Fibroblast of lung (primary cell): Measurements from ENCODE around the gene GNA12. TPM values are rescaled to one million over a fixed set of nuclear protein-coding genes. Genes with fewer than 3 reads are reported as not detected.

ENCODE experiments used
- DNase-seq, 2 donors: peaks; one replicate each; pipeline versions ENCODE4 v3.0.0 to v3.0.0-alpha.2; 2010; ENCODE audit warnings: low read depth in 2 of 2
- H2AFZ ChIP-seq: 2 replicates; pipeline ENCODE4 v1.5.1; 2012; ENCODE audit warnings: low read length, control low read depth, inconsistent platforms
- H3K27ac ChIP-seq: 2 replicates; pipeline ENCODE4 v1.5.1; 2011; ENCODE audit warnings: low read length, control low read depth; ENCODE audit not compliant: insufficient read depth
- H3K27me3 ChIP-seq: 2 replicates; pipeline ENCODE4 v1.5.1; 2011; ENCODE audit warnings: mild to moderate bottlenecking, low read length; ENCODE audit not compliant: control insufficient read depth, insufficient read depth
- H3K36me3 ChIP-seq: 2 replicates; pipeline ENCODE4 v1.5.1; 2011; ENCODE audit warnings: low read length; ENCODE audit not compliant: control insufficient read depth, insufficient read depth
- H3K4me1 ChIP-seq: 2 replicates; pipeline ENCODE4 v1.5.1; 2011; ENCODE audit warnings: low read length; ENCODE audit not compliant: control insufficient read depth, insufficient read depth; ENCODE audit errors: extremely low read depth
- H3K4me2 ChIP-seq: 2 replicates; pipeline ENCODE4 v1.5.1; 2011; ENCODE audit warnings: low read length, control low read depth; ENCODE audit not compliant: insufficient read depth; ENCODE audit errors: extremely low read depth
- H3K4me3 ChIP-seq, 4 experiments: fragments of 200-600 bp in 1 of 4; sonication (generic) in 1 of 4; replicated peaks in 1 of 4; 2 replicates each; pipeline ENCODE4 v1.5.1; 2011 to 2016; ENCODE audit warnings: low read length in 4 of 4, low read depth in 3 of 4, mild to moderate bottlenecking in 3 of 4, control low read depth in 2 of 4, inconsistent platforms in 1 of 4, mixed read lengths in 1 of 4; ENCODE audit not compliant: insufficient read depth in 1 of 4; ENCODE audit errors: control extremely low read depth in 1 of 4
- H3K79me2 ChIP-seq: 2 replicates; pipeline ENCODE4 v1.5.1; 2012; ENCODE audit warnings: mild to moderate bottlenecking, low read length, inconsistent platforms; ENCODE audit not compliant: control insufficient read depth, insufficient read depth
- H3K9ac ChIP-seq: 2 replicates; pipeline ENCODE4 v1.5.1; 2011; ENCODE audit warnings: mild to moderate bottlenecking, low read length, control low read depth; ENCODE audit not compliant: insufficient read depth
- H3K9me3 ChIP-seq: 2 replicates; pipeline ENCODE4 v1.5.1; 2012; ENCODE audit warnings: low read depth, low read length; ENCODE audit not compliant: control insufficient read depth, insufficient read depth
- H4K20me1 ChIP-seq: 2 replicates; pipeline ENCODE4 v1.5.1; 2011; ENCODE audit warnings: low read length; ENCODE audit not compliant: control insufficient read depth, insufficient read depth; ENCODE audit errors: extremely low read depth
- EZH2 ChIP-seq: IDR thresholded peaks from 2 replicates; pipeline ENCODE4 v1.5.1; 2012; ENCODE audit warnings: low read length, control low read depth, mild to moderate bottlenecking; ENCODE audit errors: missing control alignments
- polyA plus RNA-seq, 2 donors: library from polyadenylated mRNA; depleted of rRNA in 1 of 2; stranded (reverse) in 1 of 2; unstranded in 1 of 2; fragments of >200 nt; gene quantifications; 2 replicates each; pipeline ENCODE4 v1.2.1, GENCODE V29; 2011 to 2012; ENCODE audit warnings: missing spikeins in 1 of 2
- total RNA-seq: library from RNA; depleted of rRNA; stranded (reverse); fragments of >200 nt; gene quantifications from 2 replicates; pipeline ENCODE4 v1.2.1, GENCODE V29; 2014
- TF ChIP-seq, protein P1 (sequence below), 2 donors: IDR thresholded peaks in 1 of 2; conservative IDR thresholded peaks in 1 of 2; 1 replicate in 1 of 2; 2 replicates in 1 of 2; pipeline ENCODE4 v1.5.1; 2011 to 2012; ENCODE audit warnings: low read length in 2 of 2, control low read depth in 1 of 2, inconsistent platforms in 1 of 2, low read depth in 1 of 2, mild to moderate bottlenecking in 1 of 2

The GNA12 gene
- total and polyA plus RNA-seq, 2 donors (not counting 1 experiment from before 2014, with no cell fraction given): 36.2 to 137 TPM

DNA sequence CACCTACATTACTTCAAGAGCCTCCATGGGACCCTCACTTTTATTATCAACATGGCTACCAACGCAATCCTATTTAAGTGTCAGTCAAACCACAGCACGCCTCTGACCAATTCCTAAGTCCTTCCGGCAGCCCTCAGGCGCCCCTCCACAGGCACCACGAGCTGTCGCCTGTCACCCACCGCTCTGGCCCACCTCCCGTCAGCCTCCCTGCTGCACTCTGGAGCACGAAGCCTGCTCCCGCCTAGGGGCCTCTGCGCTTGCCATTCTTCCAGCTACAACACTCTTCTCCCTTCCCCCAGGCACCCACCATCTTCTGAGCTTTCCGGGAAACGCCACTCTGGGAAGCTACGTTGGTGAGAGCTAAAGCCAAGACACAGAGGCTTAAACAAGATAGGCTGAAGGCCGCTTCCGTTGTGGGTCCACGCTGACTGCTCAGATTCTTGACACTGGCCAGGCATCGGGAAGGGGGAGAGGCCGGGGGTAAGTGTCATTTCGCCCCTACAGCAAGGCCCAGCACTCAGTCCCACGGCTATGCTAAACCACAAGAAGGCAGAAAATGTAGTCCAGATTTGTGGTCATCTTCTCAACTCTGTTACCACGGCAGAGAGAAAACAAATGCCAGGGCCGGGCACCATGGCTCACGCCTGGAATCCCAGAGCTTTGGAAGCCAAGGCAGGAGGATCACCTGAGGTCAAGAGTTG lies 56.7 kb downstream of the GNA12 start:
- Histone ChIP-seq H3K79me2 (peaks cover 27% of the 10 kb centered on the region), H3K9ac (no peak overlapping the region), H4K20me1 (no peaks in the 10 kb centered on the region), H3K4me1 (no peaks in the 10 kb centered on the region), H3K36me3 (peaks cover 8% of the 10 kb centered on the region), H3K9me3 (no peaks in the 10 kb centered on the region), H3K27ac (peak overlapping the region; percentile 38), H3K4me3 (no peak overlapping the region), H3K4me2 (no peak overlapping the region), H2AFZ (no peak overlapping the region), H3K27me3 (no peaks in the 10 kb centered on the region)
- TF ChIP-seq, protein P1, sequence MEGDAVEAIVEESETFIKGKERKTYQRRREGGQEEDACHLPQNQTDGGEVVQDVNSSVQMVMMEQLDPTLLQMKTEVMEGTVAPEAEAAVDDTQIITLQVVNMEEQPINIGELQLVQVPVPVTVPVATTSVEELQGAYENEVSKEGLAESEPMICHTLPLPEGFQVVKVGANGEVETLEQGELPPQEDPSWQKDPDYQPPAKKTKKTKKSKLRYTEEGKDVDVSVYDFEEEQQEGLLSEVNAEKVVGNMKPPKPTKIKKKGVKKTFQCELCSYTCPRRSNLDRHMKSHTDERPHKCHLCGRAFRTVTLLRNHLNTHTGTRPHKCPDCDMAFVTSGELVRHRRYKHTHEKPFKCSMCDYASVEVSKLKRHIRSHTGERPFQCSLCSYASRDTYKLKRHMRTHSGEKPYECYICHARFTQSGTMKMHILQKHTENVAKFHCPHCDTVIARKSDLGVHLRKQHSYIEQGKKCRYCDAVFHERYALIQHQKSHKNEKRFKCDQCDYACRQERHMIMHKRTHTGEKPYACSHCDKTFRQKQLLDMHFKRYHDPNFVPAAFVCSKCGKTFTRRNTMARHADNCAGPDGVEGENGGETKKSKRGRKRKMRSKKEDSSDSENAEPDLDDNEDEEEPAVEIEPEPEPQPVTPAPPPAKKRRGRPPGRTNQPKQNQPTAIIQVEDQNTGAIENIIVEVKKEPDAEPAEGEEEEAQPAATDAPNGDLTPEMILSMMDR (conservative IDR thresholded peaks at IDR 0.05 in 1 of 2, IDR thresholded peaks at IDR 0.05 in 1 of 2; ENCODE audit: low read depth in 1 of 2, low read length in 2 of 2): no peak
- no peak for TF ChIP-seq EZH2
- peak in 1 of 2 donors; percentile 68 for DNase-seq

DNA sequence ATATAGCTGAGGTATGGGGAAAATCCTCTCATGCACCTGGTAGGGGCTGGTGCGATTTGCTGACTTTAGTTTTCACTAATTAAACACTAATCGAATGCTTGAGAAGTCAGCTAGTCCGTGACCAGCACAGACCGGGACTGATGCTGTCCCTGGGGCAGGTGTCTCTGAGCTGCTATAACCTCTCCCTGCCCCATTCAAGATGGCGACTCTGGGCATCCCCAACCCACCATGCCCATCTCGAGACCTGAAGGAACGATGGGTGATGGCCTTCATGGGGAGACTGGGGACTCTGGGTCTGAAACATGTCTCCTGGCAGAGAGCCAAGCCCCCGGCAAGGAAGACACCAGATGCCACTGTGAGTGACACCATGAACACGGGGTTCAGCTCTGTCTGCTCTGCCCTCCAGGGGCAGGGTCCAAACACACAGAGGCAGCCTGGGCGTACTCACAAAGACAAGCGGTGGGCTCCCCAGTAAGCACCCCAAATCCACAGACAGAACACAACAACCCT lies 57.4 kb downstream of the GNA12 start:
- peaks cover 24% of the 10 kb centered on the region for H3K79me2 ChIP-seq
- no peaks in the 10 kb centered on the region for H3K9me3 ChIP-seq
- DNase-seq: no peak
- TF ChIP-seq, protein P1 (conservative IDR thresholded peaks at IDR 0.05 in 1 of 2, IDR thresholded peaks at IDR 0.05 in 1 of 2; ENCODE audit: low read depth in 1 of 2, low read length in 2 of 2): no peak
- TF ChIP-seq EZH2: no peak
- no peak overlapping the region for H3K9ac ChIP-seq
- H3K4me1 ChIP-seq: no peaks in the 10 kb centered on the region
- H3K27me3 ChIP-seq: no peaks in the 10 kb centered on the region
- H3K4me3 ChIP-seq: no peak overlapping the region
- no peak overlapping the region for H2AFZ ChIP-seq
- no peaks in the 10 kb centered on the region for H4K20me1 ChIP-seq
- no peak overlapping the region for H3K4me2 ChIP-seq
- no peak overlapping the region for H3K27ac ChIP-seq
- peaks cover 4% of the 10 kb centered on the region for H3K36me3 ChIP-seq

DNA sequence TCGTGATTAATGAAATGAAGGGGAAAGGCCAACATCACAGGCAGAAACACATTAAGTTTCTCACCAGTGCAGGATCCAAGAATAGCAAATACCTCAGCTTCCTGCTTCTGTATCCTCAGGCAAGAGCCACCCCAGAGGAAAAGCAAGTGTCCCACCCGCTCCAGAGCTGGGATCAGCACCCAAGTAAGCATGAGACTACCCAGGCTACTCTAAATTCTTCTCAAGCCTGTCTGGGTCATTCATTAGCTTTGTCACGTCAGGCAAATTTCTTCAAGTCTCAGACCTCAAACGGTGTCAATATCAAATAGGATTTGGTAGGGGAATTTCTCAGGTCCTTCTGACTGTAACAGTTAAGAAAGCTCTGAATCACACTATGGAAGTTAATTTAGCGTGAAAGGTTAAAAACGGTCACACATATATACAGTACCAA lies 59.0 kb downstream of the GNA12 start:
- Histone ChIP-seq H3K27me3 (no peaks in the 10 kb centered on the region), H3K79me2 (peaks cover 24% of the 10 kb centered on the region), H4K20me1 (no peaks in the 10 kb centered on the region), H3K4me1 (no peaks in the 10 kb centered on the region), H3K4me3 (no peak overlapping the region), H3K36me3 (peaks cover 4% of the 10 kb centered on the region), H3K9ac (no peak overlapping the region), H3K27ac (no peak overlapping the region), H2AFZ (no peak overlapping the region), H3K4me2 (no peak overlapping the region), H3K9me3 (no peaks in the 10 kb centered on the region)
- DNase-seq: peak; percentile 71 to 96
- TF ChIP-seq EZH2: no peak
- TF ChIP-seq, protein P1 (conservative IDR thresholded peaks at IDR 0.05 in 1 of 2, IDR thresholded peaks at IDR 0.05 in 1 of 2; ENCODE audit: low read depth in 1 of 2, low read length in 2 of 2): no peak
